ENCODE results near the gene ZBTB21. TPM values are rescaled to one million over a fixed set of nuclear protein-coding genes. Genes with fewer than 3 reads are reported as not detected.

ZBTB21 gene
- total RNA-seq, 1 experiment from 2014 or later: 18.1 TPM

DNA sequence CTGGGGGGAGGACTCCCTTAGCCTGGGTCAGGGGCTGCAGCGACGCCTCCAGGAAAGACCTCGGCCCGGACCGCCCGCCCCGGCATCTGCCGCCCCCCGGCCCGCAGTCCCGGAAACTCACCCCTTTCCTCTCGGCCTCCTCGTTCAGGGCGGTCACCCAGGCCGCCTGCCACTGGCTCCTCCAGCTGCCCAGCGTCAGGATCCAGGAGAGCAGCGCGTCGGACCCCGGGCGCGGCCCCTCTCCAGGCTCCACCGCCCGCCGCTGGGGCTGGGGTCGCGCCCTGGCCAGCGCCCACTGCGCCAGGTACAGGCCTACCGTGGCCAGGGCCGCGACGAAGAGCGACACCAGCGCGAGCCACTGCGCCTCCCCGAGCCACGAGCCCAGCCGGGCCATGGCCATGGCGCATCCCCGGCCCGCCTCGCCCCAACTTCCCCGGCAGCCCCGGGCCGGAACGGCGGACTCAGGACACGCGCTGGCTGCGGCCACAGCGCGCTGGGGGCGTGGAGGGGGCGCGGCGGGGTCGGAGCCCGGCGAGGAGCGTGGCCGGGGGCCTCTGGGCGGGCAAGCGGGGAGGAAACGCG, 56.8 kb downstream of the ZBTB21 start:
- Histone ChIP-seq H3K23me2 (ENCODE audit: insufficient read length, low read depth, low read length, poor library complexity, severe bottlenecking) (peaks cover 16% of the 10 kb centered on the region), H4K91ac (ENCODE audit: insufficient read length, low read depth, low read length) (no peak overlapping the region), H3K4ac (ENCODE audit: low read depth, low read length) (no peak overlapping the region), H3K27ac (ENCODE audit: insufficient read length, low read depth, low read length) (no peak overlapping the region), H2BK15ac (ENCODE audit: low read depth, low read length) (no peak overlapping the region), H3K4me1 (ENCODE audit: insufficient read depth, low read length) (peaks cover 5% of the 10 kb centered on the region; the same call in 1 of the 2 replicates), H4K20me1 (ENCODE audit: control insufficient read depth, insufficient read depth, insufficient read length) (no peaks in the 10 kb centered on the region), H2BK20ac (ENCODE audit: low read depth, low read length, poor library complexity, severe bottlenecking) (no peak overlapping the region), H3K79me1 (ENCODE audit: insufficient read depth, low read depth, low read length, poor library complexity, severe bottlenecking) (no peaks in the 10 kb centered on the region), H4K8ac (replicated peaks; ENCODE audit: insufficient read length, low read depth, low read length) (no peak overlapping the region), H2BK120ac (ENCODE audit: low read depth, low read length, poor library complexity, severe bottlenecking) (no peak overlapping the region), H3K14ac (ENCODE audit: insufficient read depth, low read length) (peak overlapping the region; percentile 24; the same call in 1 of the 2 replicates), H2AFZ (ENCODE audit: low read length) (no peak overlapping the region), H3K27me3 (ENCODE audit: insufficient read depth, low read length) (peaks cover 7% of the 10 kb centered on the region; the same call in 1 of the 2 replicates), H3K9ac (ENCODE audit: extremely low read depth, insufficient read length, low read length) (no peak overlapping the region), H2BK5ac (ENCODE audit: insufficient read length, low read length) (no peak overlapping the region), H3K56ac (ENCODE audit: insufficient read length, low read depth, low read length) (no peak overlapping the region), H4K5ac (ENCODE audit: insufficient read length, low read depth, low read length) (no peak overlapping the region), H3K79me2 (ENCODE audit: insufficient read depth, low read length) (no peaks in the 10 kb centered on the region), H3K23ac (ENCODE audit: insufficient read length, low read depth, low read length) (no peak overlapping the region), H3K4me2 (ENCODE audit: insufficient read depth, insufficient read length, low read length) (peak overlapping the region; percentile 64), H3K9me3 (ENCODE audit: control insufficient read depth, low read depth, low read length) (no peaks in the 10 kb centered on the region), H3K18ac (ENCODE audit: insufficient read length, low read depth, low read length) (no peak overlapping the region), H2AK5ac (ENCODE audit: insufficient read length, low read length) (no peak overlapping the region), H2BK12ac (ENCODE audit: insufficient read length, low read depth, low read length) (no peak overlapping the region), H3T11ph (ENCODE audit: low read length) (no peak overlapping the region)
- no peaks in the 10 kb centered on the region; a peak in 2 of 5 replicates for H3K9me3 Mint-ChIP-seq
- no CpG with 5 or more reads among the region's 67 CpGs for WGBS (ENCODE audit: extremely low coverage, insufficient read length, low lambda C conversion rate)
- H3K36me3 Mint-ChIP-seq (ENCODE audit: insufficient read depth in 1 of 3, low read depth in 3 of 3): peaks cover 0 to 5% (median 3%) of the 10 kb centered on the region in 3 experiments; a peak in 4 of 7 replicates
- peaks cover 32 to 39% of the 10 kb centered on the region in 2 experiments for H3K4me1 Mint-ChIP-seq
- H3K27ac Mint-ChIP-seq: no peak overlapping the region
- peaks cover 28% of the 10 kb centered on the region for H3K27me3 Mint-ChIP-seq (ENCODE audit: low read depth)
- DNase-seq: no peak
- H3K4me3 Mint-ChIP-seq: peak overlapping the region; percentile 68 to 78
- TF ChIP-seq, protein P1, sequence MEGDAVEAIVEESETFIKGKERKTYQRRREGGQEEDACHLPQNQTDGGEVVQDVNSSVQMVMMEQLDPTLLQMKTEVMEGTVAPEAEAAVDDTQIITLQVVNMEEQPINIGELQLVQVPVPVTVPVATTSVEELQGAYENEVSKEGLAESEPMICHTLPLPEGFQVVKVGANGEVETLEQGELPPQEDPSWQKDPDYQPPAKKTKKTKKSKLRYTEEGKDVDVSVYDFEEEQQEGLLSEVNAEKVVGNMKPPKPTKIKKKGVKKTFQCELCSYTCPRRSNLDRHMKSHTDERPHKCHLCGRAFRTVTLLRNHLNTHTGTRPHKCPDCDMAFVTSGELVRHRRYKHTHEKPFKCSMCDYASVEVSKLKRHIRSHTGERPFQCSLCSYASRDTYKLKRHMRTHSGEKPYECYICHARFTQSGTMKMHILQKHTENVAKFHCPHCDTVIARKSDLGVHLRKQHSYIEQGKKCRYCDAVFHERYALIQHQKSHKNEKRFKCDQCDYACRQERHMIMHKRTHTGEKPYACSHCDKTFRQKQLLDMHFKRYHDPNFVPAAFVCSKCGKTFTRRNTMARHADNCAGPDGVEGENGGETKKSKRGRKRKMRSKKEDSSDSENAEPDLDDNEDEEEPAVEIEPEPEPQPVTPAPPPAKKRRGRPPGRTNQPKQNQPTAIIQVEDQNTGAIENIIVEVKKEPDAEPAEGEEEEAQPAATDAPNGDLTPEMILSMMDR (conservative IDR thresholded peaks at IDR 0.05): no peak
